Inflammatory macrophage treated with lipopolysaccharide for 4 hours (primary cell): ENCODE measurements around the gene GSTO1.

Source experiments
- DNase-seq: peaks from one replicate; pipeline ENCODE4 v3.0.0-alpha.2; 2020

The GSTO1 gene

GRCh38 chr10:104251443-104251842 lies 3.2 kb upstream of the GSTO1 start:
- no peak for DNase-seq

GRCh38 chr10:104252368-104252767 lies 2.3 kb upstream of the GSTO1 start:
- no peak for DNase-seq

GRCh38 chr10:104253106-104253505 lies 1.6 kb upstream of the GSTO1 start:
- DNase-seq: no peak

GRCh38 chr10:104253606-104254410 lies 884 bp upstream of the GSTO1 start:
- no peak for DNase-seq

DNA sequence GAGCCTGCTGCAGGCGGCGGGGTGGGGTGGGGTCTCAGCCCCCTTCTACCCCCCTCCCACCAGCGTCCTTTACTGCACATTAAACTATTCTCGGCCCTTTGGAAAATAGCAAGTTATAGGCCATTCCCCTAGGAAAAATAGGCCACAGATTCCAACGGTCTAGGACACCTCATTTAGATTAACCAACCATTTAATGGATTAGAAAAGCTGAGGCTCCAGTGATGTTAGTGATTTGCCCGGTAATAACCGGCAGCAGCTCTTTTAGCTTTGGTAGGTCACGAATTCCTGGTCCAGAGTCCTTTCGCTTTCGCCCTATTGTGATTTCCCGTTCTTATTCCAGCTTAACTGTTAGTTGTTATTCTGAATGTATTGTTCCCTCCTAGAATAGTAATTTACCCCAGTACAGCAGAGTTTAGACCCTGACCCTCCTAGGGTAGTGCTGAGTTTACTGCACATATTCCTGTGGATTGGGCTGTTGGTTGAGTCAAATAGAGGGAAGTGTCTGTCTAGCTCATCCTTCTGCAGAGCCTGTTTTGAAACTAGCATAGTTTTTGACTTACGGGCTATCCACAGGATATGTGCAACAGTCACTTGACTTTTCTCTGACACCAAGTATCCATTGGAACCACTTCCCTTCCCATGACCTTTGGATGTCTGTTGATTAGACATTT lies 754 bp downstream of the GSTO1 start:
- DNase-seq: peak; percentile 96

DNA sequence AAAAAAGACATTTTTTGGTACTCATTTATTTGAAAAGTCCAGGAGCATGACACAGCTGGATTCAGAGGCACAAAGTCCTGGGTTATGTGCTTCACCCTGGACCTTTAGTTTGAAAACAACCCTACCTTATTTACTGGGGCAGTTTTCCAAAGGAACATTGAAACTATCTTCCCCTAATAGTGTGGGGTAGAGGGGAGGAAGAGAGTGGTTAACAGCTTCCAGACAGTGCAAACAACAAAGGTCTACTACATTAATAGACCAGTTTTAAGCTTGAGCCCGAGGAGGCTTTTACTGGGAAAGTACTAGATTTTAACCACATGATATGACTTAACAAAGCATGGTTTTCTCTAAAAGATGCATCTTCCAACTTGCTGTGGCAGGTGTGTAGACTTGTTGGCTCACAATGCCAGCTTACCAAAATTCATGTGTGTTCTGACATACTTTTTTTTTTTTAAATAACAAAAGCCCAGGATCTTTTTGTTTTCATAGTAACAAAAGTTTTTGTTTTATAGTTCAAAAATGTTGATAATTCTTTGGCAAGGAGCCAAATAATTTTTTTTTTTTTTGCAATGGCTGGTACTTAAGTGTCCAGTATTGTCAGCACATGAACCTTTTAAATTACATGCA lies 1.8 kb downstream of the GSTO1 start:
- DNase-seq: no peak

GRCh38 chr10:104257235-104257634 lies 2.5 kb downstream of the GSTO1 start:
- no peak for DNase-seq

DNA sequence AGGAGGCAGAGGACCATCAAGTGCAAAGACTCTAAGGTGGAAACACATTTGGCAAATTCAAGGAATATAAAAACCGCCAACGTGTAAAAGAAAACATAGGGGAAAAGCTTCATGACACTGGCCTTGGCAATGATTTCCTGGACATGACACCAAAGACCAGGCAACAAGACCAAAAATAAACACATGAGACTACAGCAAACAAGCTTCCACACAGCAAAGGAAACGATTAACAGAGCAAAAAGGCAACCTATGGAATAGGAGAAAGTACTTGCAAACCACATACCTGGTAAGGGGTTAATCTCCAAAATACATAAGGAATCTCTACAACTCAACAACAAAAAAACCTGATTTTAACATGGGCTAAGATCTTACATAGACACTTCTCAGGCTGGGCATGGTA lies 3.5 kb downstream of the GSTO1 start:
- no peak for DNase-seq

DNA sequence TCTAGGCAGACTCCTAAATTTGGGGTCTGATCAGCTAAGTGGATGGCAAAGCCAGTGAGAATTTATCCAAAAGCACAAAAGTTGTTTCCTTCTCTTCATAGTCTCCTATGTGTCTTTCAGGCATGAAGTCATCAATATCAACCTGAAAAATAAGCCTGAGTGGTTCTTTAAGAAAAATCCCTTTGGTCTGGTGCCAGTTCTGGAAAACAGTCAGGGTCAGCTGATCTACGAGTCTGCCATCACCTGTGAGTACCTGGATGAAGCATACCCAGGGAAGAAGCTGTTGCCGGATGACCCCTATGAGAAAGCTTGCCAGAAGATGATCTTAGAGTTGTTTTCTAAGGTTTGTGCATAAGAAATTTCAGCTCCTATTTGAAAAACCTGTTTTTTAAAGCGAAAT lies 4.8 kb downstream of the GSTO1 start:
- no peak for DNase-seq

DNA sequence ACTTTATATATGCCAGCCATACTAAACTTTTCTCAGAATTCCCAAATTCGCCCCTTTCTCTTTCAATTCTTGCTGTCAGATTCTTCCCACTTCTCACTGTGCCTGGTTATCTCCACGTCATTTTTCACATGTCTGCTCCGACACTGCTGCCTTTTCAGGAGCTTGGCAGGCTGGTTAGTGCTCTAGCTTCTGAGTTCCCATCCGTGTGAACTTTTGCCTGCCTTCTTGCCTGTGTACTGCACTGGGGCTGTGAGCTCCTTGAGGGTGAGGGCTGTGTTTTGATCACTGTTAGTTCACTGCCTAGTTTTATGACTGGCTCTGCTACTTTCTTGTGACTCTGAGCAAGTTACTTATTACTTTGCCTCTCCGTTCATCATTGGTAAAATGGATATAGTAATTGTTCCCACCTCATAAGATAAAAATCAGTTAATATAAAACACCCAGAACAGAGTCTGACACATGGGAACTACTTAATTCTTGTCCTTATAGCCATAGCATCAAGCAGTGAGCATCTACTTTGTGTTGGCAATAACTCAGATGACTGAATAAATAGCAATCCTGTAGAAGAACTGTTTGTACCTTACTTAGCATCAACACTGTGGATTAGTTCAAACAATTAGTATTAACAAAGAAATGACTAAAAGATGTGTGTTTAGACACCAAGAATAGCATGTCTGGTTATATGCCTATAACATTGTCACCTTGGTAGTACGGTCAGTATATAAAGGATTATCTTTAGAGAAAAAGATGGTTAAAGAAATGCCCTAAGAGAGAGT lies 5.5 kb downstream of the GSTO1 start:
- no peak for DNase-seq

- peak; percentile 83 for DNase-seq
Measured at GRCh38 chr10:104260775-104261115, 6.1 kb downstream of the GSTO1 start.

GRCh38 chr10:104262055-104262454 lies 7.4 kb downstream of the GSTO1 start:
- no peak for DNase-seq

GRCh38 chr10:104264783-104265182 lies 10.1 kb downstream of the GSTO1 start:
- DNase-seq: no peak

- no peak for DNase-seq
Measured at GRCh38 chr10:104267721-104268404, 13.2 kb downstream of the GSTO1 start.

- no peak for DNase-seq
Measured at GRCh38 chr10:104268405-104268712, 13.7 kb downstream of the GSTO1 start.

DNA sequence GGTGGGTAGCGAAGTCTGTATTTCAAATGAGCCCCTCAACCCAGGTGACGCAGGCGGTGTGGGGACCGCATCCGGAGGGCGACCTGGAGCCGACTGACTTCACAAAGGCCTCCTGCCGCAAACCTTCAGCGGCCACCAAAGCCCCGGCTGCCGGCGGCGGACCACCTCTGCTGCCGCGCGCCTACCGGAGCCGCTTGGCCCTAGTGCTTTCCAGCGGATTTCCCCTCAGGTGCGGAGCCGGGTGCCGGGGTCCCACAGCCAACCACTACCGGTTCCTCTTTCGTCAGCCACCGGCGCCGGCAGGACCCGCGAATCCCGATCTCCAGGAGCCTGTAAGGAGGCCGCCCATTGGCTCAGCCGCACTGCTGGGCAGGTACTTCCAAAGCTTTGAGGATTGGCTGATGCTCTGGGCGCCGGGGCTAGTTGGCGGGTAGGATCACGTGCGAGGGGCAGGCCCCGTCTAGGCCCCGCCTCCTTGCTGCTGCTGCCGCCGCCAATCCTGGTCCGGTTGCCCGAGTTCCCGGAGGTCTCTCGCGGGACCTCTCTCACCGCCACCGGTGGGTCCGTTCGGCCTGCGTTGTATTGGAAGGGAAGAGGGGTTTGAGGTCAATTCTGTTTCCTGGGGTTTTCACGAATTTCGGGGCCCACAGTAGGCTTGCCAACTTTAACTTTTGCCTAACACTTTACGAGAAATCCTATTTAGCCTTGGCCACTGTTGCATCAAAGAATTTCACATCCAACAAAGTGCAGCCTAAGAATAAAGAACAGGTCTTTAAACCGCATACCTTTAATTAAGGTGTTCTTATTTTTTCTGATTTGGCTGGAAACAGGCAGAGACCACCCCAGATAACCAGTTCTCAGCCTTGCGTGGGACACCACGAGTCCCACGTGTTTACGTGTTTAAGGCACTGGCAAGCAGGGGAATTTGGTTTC lies 14.3 kb downstream of the GSTO1 start, which contains the start of gene GSTO2:
Gene GSTO2, plus strand, starts transcription at position 472 of the 933 bp plus-strand sequence. CDS start 5,732 bp downstream, outside the sequence.
- peak; percentile 95 for DNase-seq

- DNase-seq: no peak
Measured at GRCh38 chr10:104273286-104273685, 18.6 kb downstream of the GSTO1 start.

DNA sequence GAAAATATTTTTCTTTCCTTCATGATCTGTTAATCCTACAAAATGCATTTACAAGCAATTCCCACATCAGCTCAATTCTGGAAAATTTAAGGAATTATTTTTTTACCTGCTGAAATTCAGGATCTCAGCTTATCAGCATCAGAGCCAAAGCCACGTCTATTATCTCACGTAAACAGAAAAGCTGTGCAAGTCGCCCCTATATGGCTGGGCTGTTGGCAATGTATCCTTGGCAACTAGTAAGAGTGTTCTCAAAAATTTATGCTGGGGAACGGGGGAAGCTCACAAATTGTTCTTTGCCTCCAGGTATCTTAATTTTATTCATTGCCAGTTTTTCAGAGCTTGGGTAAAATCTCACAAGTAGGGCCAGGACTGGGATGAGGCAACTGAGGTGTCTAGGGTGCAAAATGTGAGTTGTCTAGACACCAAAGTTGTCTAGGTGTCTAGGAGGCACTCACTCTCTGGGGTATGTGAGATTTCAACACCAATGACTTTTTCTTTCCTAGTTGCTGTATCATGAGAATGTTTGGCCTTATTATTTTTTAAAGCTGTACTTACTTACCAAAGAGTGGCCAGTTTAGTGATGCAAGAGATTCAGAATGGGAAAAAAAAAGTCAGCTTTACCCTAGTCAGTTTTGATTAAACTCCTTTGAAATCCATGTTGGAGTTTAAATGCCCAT lies 19.3 kb downstream of the GSTO1 start:
- DNase-seq: no peak

GRCh38 chr10:104274762-104275721 lies 20.4 kb downstream of the GSTO1 start:
- DNase-seq: no peak

GRCh38 chr10:104276192-104276591 lies 21.5 kb downstream of the GSTO1 start:
- no peak for DNase-seq
